ENCODE data around the gene BRPF3. TPM values are rescaled to one million over a fixed set of nuclear protein-coding genes. Genes with fewer than 3 reads are reported as not detected.

The BRPF3 gene
- total RNA-seq, 1 donor from 2014 or later = 36.2 TPM

- Mint-ChIP-seq H3K36me3 (ENCODE audit: unreplicated experiment) (peaks cover 59% of the 10 kb centered on the region), H3K4me1 (ENCODE audit: unreplicated experiment) (no peaks in the 10 kb centered on the region), H3K27me3 (ENCODE audit: unreplicated experiment) (no peaks in the 10 kb centered on the region), H3K27ac (ENCODE audit: unreplicated experiment) (no peak overlapping the region), H3K9me3 (ENCODE audit: unreplicated experiment) (no peaks in the 10 kb centered on the region), H3K4me3 (ENCODE audit: unreplicated experiment) (no peak overlapping the region)
- no peak for DNase-seq (ENCODE audit: extremely low spot score, unreplicated experiment)
- TF ChIP-seq, protein P1, sequence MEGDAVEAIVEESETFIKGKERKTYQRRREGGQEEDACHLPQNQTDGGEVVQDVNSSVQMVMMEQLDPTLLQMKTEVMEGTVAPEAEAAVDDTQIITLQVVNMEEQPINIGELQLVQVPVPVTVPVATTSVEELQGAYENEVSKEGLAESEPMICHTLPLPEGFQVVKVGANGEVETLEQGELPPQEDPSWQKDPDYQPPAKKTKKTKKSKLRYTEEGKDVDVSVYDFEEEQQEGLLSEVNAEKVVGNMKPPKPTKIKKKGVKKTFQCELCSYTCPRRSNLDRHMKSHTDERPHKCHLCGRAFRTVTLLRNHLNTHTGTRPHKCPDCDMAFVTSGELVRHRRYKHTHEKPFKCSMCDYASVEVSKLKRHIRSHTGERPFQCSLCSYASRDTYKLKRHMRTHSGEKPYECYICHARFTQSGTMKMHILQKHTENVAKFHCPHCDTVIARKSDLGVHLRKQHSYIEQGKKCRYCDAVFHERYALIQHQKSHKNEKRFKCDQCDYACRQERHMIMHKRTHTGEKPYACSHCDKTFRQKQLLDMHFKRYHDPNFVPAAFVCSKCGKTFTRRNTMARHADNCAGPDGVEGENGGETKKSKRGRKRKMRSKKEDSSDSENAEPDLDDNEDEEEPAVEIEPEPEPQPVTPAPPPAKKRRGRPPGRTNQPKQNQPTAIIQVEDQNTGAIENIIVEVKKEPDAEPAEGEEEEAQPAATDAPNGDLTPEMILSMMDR (IDR thresholded peaks at IDR 0.05) = no peak
These were observed 31.1 kb downstream of the BRPF3 start for GRCh38 chr6:36227379-36228228.

DNA sequence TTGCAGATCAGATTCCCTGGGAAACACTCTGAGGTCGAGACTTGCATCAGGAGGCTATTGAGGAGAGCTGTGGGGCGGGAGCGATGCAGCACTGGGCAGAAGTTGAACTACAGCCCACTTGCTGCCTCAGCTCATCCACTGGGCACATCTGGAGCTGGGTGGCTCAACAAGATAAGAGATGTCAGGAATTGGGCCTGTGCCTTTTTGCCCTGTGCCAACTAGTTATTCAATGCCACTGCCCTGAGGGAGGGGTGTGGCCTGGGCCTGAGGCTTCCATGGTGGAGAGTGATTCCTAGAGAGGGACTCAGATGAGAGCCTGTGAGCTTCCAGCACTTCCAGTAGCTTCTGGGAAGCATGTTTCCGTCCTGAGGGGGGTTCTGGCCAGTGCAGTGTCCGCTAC, 32.7 kb downstream of the BRPF3 start:
- no peak for DNase-seq (ENCODE audit: extremely low spot score, unreplicated experiment)
- Mint-ChIP-seq H3K9me3 (ENCODE audit: unreplicated experiment) (no peaks in the 10 kb centered on the region), H3K4me1 (ENCODE audit: unreplicated experiment) (no peaks in the 10 kb centered on the region), H3K36me3 (ENCODE audit: unreplicated experiment) (peaks cover 50% of the 10 kb centered on the region), H3K4me3 (ENCODE audit: unreplicated experiment) (no peak overlapping the region), H3K27me3 (ENCODE audit: unreplicated experiment) (no peaks in the 10 kb centered on the region), H3K27ac (ENCODE audit: unreplicated experiment) (no peak overlapping the region)
- TF ChIP-seq, protein P1 (IDR thresholded peaks at IDR 0.05) = no peak

DNA sequence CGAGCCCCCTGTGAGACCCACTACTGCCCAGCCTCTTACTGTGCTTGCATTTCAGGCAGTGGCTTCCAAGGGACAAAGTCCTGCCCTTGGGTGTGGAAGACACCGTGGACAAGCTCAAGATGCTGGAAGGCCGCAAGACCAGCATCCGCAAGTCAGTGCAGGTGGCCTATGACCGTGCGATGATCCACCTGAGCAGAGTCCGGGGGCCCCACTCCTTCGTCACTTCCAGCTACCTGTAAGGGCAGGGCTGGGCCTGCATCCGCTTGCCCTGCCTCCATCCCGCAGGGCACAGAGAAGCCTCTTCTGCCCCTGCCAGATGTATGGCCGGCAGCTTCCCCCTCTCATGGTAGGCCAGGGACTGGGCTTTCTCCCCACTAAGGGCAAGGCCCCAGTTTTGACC, 33.8 kb downstream of the BRPF3 start:
- Mint-ChIP-seq H3K27me3 (ENCODE audit: unreplicated experiment) (no peaks in the 10 kb centered on the region), H3K4me1 (ENCODE audit: unreplicated experiment) (no peaks in the 10 kb centered on the region), H3K4me3 (ENCODE audit: unreplicated experiment) (no peak overlapping the region), H3K36me3 (ENCODE audit: unreplicated experiment) (peaks cover 43% of the 10 kb centered on the region), H3K9me3 (ENCODE audit: unreplicated experiment) (no peaks in the 10 kb centered on the region), H3K27ac (ENCODE audit: unreplicated experiment) (no peak overlapping the region)
- DNase-seq (ENCODE audit: extremely low spot score, unreplicated experiment) = no peak
- TF ChIP-seq, protein P1 (IDR thresholded peaks at IDR 0.05) = no peak

- Mint-ChIP-seq H3K36me3 (ENCODE audit: unreplicated experiment) (peaks cover 41% of the 10 kb centered on the region), H3K9me3 (ENCODE audit: unreplicated experiment) (no peaks in the 10 kb centered on the region), H3K4me1 (ENCODE audit: unreplicated experiment) (no peaks in the 10 kb centered on the region), H3K27me3 (ENCODE audit: unreplicated experiment) (no peaks in the 10 kb centered on the region), H3K27ac (ENCODE audit: unreplicated experiment) (no peak overlapping the region), H3K4me3 (ENCODE audit: unreplicated experiment) (no peak overlapping the region)
- no peak for DNase-seq (ENCODE audit: extremely low spot score, unreplicated experiment)
- TF ChIP-seq, protein P1 (IDR thresholded peaks at IDR 0.05) = no peak
These were observed 35.6 kb downstream of the BRPF3 start for GRCh38 chr6:36232172-36232571.

- no peak for DNase-seq (ENCODE audit: extremely low spot score, unreplicated experiment)
- Mint-ChIP-seq H3K9me3 (ENCODE audit: unreplicated experiment) (no peaks in the 10 kb centered on the region), H3K4me1 (ENCODE audit: unreplicated experiment) (no peaks in the 10 kb centered on the region), H3K27me3 (ENCODE audit: unreplicated experiment) (no peaks in the 10 kb centered on the region), H3K36me3 (ENCODE audit: unreplicated experiment) (peaks cover 21% of the 10 kb centered on the region), H3K4me3 (ENCODE audit: unreplicated experiment) (no peak overlapping the region), H3K27ac (ENCODE audit: unreplicated experiment) (no peak overlapping the region)
- TF ChIP-seq, protein P1 (IDR thresholded peaks at IDR 0.05) = no peak
These were observed 38.8 kb downstream of the BRPF3 start for GRCh38 chr6:36235309-36235708.

Measured in osteocyte (in vitro differentiated cells).